ENCODE measurements around the gene ZNHIT2. TPM values are rescaled to one million over a fixed set of nuclear protein-coding genes. Genes with fewer than 3 reads are reported as not detected.

The ZNHIT2 gene
- total and polyA plus RNA-seq, 2 experiments from 2014 or later, result 17.7 to 18.1 TPM

GRCh38 chr11:65131417-65131776 is 13.9 kb upstream of the ZNHIT2 start:
- Mint-ChIP-seq H3K36me3 (ENCODE audit: low read depth) (peaks cover 33% of the 10 kb centered on the region), H3K27me3 (ENCODE audit: insufficient read depth, low read depth, poor library complexity) (peaks cover 17% of the 10 kb centered on the region), H3K27ac (no peak overlapping the region), H3K4me3 (no peak overlapping the region; the same call in 2 of the 3 replicates), H3K4me1 (peaks cover 19% of the 10 kb centered on the region), H3K9me3 (no peaks in the 10 kb centered on the region; the same call in 2 of the 3 replicates)
- no peak for ATAC-seq
- Histone ChIP-seq H3K4me1 (ENCODE audit: insufficient read depth) (peaks cover 19% of the 10 kb centered on the region; the same call in 1 of the 2 replicates), H2AFZ (no peak overlapping the region), H3K36me3 (ENCODE audit: insufficient read depth) (peaks cover 6% of the 10 kb centered on the region), H3K4me3 (no peak overlapping the region), H3K4me2 (no peak overlapping the region), H4K20me1 (replicated peaks; ENCODE audit: insufficient read depth) (no peaks in the 10 kb centered on the region), H3K27me3 (ENCODE audit: insufficient read depth) (no peaks in the 10 kb centered on the region), H3K79me2 (replicated peaks; ENCODE audit: insufficient read depth) (peaks cover 19% of the 10 kb centered on the region), H3K9me2 (ENCODE audit: insufficient read depth) (no peaks in the 10 kb centered on the region), H3F3A (replicated peaks; ENCODE audit: low read depth) (peaks cover 15% of the 10 kb centered on the region; the same call in 1 of the 2 replicates), H3K27ac (ENCODE audit: low read depth) (no peak overlapping the region)
- TF ChIP-seq CREB1 (CRISPR knock-in tag; IDR thresholded peaks at IDR 0.05; ENCODE audit: low read depth), result no peak
- TF ChIP-seq POLR2AphosphoS5 (IDR thresholded peaks at IDR 0.05; ENCODE audit: low read depth), result no peak
- TF ChIP-seq ZNF331 (CRISPR knock-in tag; IDR thresholded peaks at IDR 0.05; ENCODE audit: low read depth), result no peak
- no peak for TF ChIP-seq ZNF462 (CRISPR knock-in tag; IDR thresholded peaks at IDR 0.05)
- TF ChIP-seq EZH2phosphoT487 (IDR thresholded peaks at IDR 0.05; ENCODE audit: unreplicated experiment), result no peak
- no peak for TF ChIP-seq CTCF (conservative IDR thresholded peaks at IDR 0.05; ENCODE audit: low read depth in 2 of 2)
- TF ChIP-seq EZH2 (IDR thresholded peaks at IDR 0.05; ENCODE audit: low read depth, unreplicated experiment), result no peak
- TF ChIP-seq STAT1 (IDR thresholded peaks at IDR 0.05; ENCODE audit: unreplicated experiment), result no peak
- no peak for TF ChIP-seq JUNB (IDR thresholded peaks at IDR 0.05; ENCODE audit: unreplicated experiment)
- TF ChIP-seq, protein P1, sequence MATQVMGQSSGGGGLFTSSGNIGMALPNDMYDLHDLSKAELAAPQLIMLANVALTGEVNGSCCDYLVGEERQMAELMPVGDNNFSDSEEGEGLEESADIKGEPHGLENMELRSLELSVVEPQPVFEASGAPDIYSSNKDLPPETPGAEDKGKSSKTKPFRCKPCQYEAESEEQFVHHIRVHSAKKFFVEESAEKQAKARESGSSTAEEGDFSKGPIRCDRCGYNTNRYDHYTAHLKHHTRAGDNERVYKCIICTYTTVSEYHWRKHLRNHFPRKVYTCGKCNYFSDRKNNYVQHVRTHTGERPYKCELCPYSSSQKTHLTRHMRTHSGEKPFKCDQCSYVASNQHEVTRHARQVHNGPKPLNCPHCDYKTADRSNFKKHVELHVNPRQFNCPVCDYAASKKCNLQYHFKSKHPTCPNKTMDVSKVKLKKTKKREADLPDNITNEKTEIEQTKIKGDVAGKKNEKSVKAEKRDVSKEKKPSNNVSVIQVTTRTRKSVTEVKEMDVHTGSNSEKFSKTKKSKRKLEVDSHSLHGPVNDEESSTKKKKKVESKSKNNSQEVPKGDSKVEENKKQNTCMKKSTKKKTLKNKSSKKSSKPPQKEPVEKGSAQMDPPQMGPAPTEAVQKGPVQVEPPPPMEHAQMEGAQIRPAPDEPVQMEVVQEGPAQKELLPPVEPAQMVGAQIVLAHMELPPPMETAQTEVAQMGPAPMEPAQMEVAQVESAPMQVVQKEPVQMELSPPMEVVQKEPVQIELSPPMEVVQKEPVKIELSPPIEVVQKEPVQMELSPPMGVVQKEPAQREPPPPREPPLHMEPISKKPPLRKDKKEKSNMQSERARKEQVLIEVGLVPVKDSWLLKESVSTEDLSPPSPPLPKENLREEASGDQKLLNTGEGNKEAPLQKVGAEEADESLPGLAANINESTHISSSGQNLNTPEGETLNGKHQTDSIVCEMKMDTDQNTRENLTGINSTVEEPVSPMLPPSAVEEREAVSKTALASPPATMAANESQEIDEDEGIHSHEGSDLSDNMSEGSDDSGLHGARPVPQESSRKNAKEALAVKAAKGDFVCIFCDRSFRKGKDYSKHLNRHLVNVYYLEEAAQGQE (IDR thresholded peaks at IDR 0.05; ENCODE audit: unreplicated experiment), result no peak
- no peak for TF ChIP-seq ETS1 (IDR thresholded peaks at IDR 0.05)
- TF ChIP-seq ZNF114 (CRISPR knock-in tag; IDR thresholded peaks at IDR 0.05), result no peak
- no peak for TF ChIP-seq NANOG (IDR thresholded peaks at IDR 0.05; ENCODE audit: borderline replicate concordance)
- DNase-seq (ENCODE audit: low spot score), result no peak

Measured in GM23338 (cell line).